Measurements from ENCODE around the gene DGUOK. TPM values are rescaled to one million over a fixed set of nuclear protein-coding genes. Genes with fewer than 3 reads are reported as not detected.
A peak's percentile ranks its signal among the peaks of the same experiment; 100 is the strongest.

DGUOK gene
- total RNA-seq, 6 donors from 2014 or later, result 25.1 to 38.5 (median 34.9) TPM

DNA sequence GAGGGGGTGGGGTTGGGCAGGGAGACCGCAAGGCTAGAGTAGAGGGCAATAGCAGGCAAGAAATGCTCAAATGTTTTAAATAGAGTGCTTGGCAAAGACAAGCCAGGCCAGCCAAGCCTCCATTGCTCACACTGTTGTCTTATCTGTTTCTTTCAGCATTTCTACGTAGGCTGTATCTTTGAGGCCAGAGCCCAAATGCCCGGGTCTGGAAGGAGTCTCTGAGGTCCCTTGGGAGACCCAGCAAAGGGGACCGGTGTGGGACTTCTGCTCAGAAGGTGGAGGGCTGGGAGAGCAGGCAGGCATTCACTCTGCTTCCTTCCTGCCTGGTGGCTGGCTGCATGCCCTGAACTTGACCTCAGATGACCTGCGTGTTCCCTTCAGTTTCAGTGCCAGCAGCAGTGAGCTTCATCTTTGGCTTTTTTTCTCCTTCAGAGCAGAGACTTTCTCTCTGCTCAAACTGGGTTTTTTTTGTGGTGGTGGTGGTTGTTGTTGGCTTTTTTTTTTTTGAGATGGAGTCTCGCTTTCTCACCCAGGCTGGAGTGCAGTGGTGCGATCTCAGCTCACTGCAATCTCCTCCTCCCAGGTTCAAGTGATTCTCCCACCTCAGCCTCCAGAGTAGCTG is 44.3 kb downstream of the DGUOK start:
- peak overlapping the region in 2 of 4 donors; percentile 6 to 21 for H3K4me3 ChIP-seq
- peak overlapping the region; percentile 75 to 81 (median 79) for H3K27ac ChIP-seq
- DNase-seq (peak in 1 of 2 donors; percentile 91), ATAC-seq (ENCODE audit: low FRiP score in 2 of 2) (peak; percentile 82 to 86)
- no peaks in the 10 kb centered on the region for H3K36me3 ChIP-seq
- 4 to 14% methylated on average over 7 of the region's 7 CpGs for WGBS, 2 donors
- H3K9me3 ChIP-seq, result no peaks in the 10 kb centered on the region
- peaks cover 29 to 34% (median 31%) of the 10 kb centered on the region in 4 donors for H3K4me1 ChIP-seq
- no peaks in the 10 kb centered on the region for H3K27me3 ChIP-seq
- TF ChIP-seq POLR2AphosphoS5 (IDR thresholded peaks at IDR 0.05), result peak in 1 of 2 donors; percentile 28
- no peak for TF ChIP-seq EP300 (IDR thresholded peaks at IDR 0.05)

DNA sequence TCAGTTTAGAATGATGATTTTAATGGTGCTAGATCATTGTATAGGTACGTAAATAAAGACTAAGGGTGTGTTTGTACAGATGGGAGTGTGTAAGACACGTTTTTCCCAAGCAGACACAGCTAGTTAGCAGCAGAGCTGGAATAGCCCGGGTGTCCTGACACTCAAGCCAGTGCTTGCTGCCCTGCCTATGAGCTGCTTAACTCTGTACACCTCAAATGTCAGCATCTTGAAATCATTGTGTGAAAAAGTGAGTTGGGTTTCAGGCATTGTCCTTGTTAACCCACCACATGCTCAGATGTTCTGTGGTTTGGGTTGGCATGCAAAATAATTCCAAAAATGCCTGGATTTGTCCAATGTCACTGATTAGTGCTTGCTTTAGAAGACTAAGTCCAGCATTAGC is 45.0 kb downstream of the DGUOK start:
- no peak for DNase-seq
- 49 to 53% methylated on average over 3 of the region's 3 CpGs for WGBS, 2 donors
- no peaks in the 10 kb centered on the region for H3K36me3 ChIP-seq
- H3K4me1 ChIP-seq, result peaks cover 29 to 34% (median 31%) of the 10 kb centered on the region in 4 donors
- H3K4me3 ChIP-seq, result no peak overlapping the region
- no peaks in the 10 kb centered on the region for H3K9me3 ChIP-seq
- no peaks in the 10 kb centered on the region for H3K27me3 ChIP-seq
- peak overlapping the region; percentile 75 to 81 (median 79) for H3K27ac ChIP-seq
- no peak for ATAC-seq (ENCODE audit: low FRiP score in 2 of 2)
- no peak for TF ChIP-seq POLR2AphosphoS5 (IDR thresholded peaks at IDR 0.05)
- TF ChIP-seq EP300 (IDR thresholded peaks at IDR 0.05), result no peak
- TF ChIP-seq, protein P1, sequence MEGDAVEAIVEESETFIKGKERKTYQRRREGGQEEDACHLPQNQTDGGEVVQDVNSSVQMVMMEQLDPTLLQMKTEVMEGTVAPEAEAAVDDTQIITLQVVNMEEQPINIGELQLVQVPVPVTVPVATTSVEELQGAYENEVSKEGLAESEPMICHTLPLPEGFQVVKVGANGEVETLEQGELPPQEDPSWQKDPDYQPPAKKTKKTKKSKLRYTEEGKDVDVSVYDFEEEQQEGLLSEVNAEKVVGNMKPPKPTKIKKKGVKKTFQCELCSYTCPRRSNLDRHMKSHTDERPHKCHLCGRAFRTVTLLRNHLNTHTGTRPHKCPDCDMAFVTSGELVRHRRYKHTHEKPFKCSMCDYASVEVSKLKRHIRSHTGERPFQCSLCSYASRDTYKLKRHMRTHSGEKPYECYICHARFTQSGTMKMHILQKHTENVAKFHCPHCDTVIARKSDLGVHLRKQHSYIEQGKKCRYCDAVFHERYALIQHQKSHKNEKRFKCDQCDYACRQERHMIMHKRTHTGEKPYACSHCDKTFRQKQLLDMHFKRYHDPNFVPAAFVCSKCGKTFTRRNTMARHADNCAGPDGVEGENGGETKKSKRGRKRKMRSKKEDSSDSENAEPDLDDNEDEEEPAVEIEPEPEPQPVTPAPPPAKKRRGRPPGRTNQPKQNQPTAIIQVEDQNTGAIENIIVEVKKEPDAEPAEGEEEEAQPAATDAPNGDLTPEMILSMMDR (IDR thresholded peaks at IDR 0.05), result no peak
- no peak for TF ChIP-seq POLR2A (IDR thresholded peaks at IDR 0.05)

DNA sequence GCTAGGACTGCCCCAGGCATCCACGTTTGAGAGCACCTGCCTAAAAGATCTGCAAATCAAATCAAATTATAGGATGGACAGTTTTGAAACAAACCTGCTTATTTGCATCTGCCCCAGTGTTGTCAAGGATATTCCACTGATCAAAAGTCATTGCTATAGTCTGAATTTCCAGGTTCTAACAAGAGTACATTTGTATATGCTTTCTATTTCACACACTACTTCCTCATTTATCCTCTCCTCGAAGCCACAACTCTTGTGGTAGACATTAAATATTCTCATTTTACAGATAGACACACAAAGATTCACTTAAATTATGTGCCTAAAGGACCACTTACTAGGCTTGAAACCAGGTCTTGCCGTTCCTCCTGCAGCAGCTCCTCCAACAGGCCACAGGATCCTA is 46.2 kb downstream of the DGUOK start:
- no peaks in the 10 kb centered on the region for H3K9me3 ChIP-seq
- no peak overlapping the region for H3K4me3 ChIP-seq
- H3K27ac ChIP-seq, result no peak overlapping the region
- DNase-seq (no peak), ATAC-seq (ENCODE audit: low FRiP score in 2 of 2) (no peak)
- no peaks in the 10 kb centered on the region for H3K36me3 ChIP-seq
- peaks cover 29 to 34% (median 31%) of the 10 kb centered on the region in 4 donors for H3K4me1 ChIP-seq
- H3K27me3 ChIP-seq, result no peaks in the 10 kb centered on the region
- no peak for TF ChIP-seq EP300 (IDR thresholded peaks at IDR 0.05)
- 62% methylated on average over 3 of the region's 3 CpGs for WGBS, 2 donors

DNA sequence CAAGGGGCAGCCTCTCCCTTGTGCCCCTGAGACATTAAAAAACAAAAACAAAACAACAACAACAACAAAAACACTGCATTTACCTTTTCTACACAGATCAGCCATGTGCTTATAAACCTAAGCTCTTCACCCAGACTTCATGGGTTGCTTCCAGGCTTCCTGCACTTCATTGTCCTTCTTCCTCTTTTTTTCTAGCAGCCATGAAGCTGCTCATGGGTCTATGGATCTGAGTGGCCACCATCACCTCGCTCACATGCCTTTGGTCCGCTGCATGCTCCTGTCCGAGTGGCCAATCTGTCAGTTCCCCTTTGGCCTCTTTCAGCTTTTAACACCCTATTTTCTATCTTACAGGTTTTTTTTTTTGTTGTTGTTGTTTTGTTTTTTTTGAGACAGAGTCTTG is 49.1 kb downstream of the DGUOK start:
- 90 to 91% methylated on average over 3 of the region's 3 CpGs for WGBS, 2 donors
- H3K4me3 ChIP-seq, result no peak overlapping the region
- no peaks in the 10 kb centered on the region for H3K36me3 ChIP-seq
- H3K27me3 ChIP-seq, result no peaks in the 10 kb centered on the region
- peak overlapping the region in 2 of 4 donors; percentile 17 to 18 for H3K27ac ChIP-seq
- TF ChIP-seq, protein P1 (IDR thresholded peaks at IDR 0.05), result no peak
- TF ChIP-seq POLR2A (IDR thresholded peaks at IDR 0.05), result no peak
- no peak for TF ChIP-seq POLR2AphosphoS5 (IDR thresholded peaks at IDR 0.05)
- TF ChIP-seq EP300 (IDR thresholded peaks at IDR 0.05), result no peak
- DNase-seq (no peak), ATAC-seq (ENCODE audit: low FRiP score in 2 of 2) (no peak)
- no peaks in the 10 kb centered on the region for H3K9me3 ChIP-seq
- peaks cover 30 to 36% (median 34%) of the 10 kb centered on the region in 4 donors for H3K4me1 ChIP-seq

DNA sequence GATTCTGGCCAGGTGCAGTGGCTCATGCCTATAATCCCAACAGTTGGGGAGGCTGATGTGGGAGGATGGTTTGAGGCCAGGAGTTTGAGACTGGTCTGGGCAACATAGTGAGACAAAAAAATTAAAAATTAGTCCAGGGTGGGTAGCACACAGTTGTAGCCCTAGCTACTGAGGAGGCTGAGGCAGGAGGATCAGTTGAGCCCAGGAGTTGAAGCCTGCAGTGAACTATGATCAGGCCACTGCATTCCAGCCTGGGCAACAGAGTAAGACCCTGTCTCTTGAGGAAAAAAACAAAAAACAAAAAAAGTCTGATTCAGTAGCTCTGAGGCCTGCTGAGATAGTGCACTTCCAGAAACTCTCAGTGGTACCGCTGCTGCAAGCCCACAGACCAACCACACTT is 50.1 kb downstream of the DGUOK start:
- Histone ChIP-seq H3K36me3 (no peaks in the 10 kb centered on the region), H3K9me3 (no peaks in the 10 kb centered on the region), H3K4me1 (peaks cover 30 to 36% (median 34%) of the 10 kb centered on the region in 4 donors), H3K27ac (no peak overlapping the region), H3K27me3 (no peaks in the 10 kb centered on the region), H3K4me3 (no peak overlapping the region)
- no peak for TF ChIP-seq POLR2A (IDR thresholded peaks at IDR 0.05)
- TF ChIP-seq POLR2AphosphoS5 (IDR thresholded peaks at IDR 0.05), result no peak
- TF ChIP-seq EP300 (IDR thresholded peaks at IDR 0.05), result no peak
- TF ChIP-seq, protein P1 (IDR thresholded peaks at IDR 0.05), result no peak
- ATAC-seq (ENCODE audit: low FRiP score in 2 of 2) (no peak), DNase-seq (no peak)
- 91 to 100% methylated on average over 1 of the region's 1 CpG for WGBS, 2 donors

DNA sequence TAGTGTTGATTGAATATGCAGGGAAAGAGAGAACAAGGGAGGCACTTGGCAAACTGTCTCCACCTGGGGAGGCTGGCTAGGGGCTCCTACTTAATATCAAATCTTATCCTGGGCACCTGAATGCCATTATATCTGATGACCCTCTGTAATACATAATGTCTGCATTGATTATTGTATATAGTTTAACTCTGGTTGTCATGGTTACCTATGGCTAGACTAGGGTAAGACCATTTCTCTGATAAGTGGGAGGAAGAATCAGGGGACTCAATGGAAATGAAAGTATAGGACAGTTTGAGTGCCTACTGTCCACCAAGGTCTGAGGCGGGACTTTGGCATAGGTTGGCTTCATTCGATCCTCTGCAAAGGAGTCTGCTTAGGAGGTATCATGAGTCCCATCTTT is 50.8 kb downstream of the DGUOK start:
- peaks cover 34 to 42% (median 37%) of the 10 kb centered on the region in 4 donors for H3K4me1 ChIP-seq
- TF ChIP-seq EP300 (IDR thresholded peaks at IDR 0.05), result no peak
- no peak for TF ChIP-seq POLR2AphosphoS5 (IDR thresholded peaks at IDR 0.05)
- no peak for TF ChIP-seq POLR2A (IDR thresholded peaks at IDR 0.05)
- TF ChIP-seq, protein P1 (IDR thresholded peaks at IDR 0.05), result no peak
- no peak for ATAC-seq (ENCODE audit: low FRiP score in 2 of 2)
- 92 to 97% methylated on average over 2 of the region's 2 CpGs for whole genome bisulfite sequencing, 2 donors
- H3K9me3 ChIP-seq, result no peaks in the 10 kb centered on the region
- no peak overlapping the region for H3K4me3 ChIP-seq
- no peak for DNase-seq
- H3K27ac ChIP-seq, result no peak overlapping the region
- no peaks in the 10 kb centered on the region for H3K27me3 ChIP-seq
- no peaks in the 10 kb centered on the region for H3K36me3 ChIP-seq
